Keratinocyte (primary cell): Measurements from ENCODE around the gene ZNF888.

Experiments used
- EZH2 ChIP-seq: IDR thresholded peaks from one replicate; pipeline ENCODE4 v1.6.1; 2012; ENCODE audit warnings: inconsistent platforms, mild to moderate bottlenecking, low read length, moderate library complexity
- TF ChIP-seq, protein P1 (sequence below), 3 experiments: IDR thresholded peaks in 1 of 3; conservative IDR thresholded peaks in 1 of 3; optimal IDR thresholded peaks in 1 of 3; 2 replicates in 2 of 3; 3 replicates in 1 of 3; pipeline versions ENCODE3 to v1.5.1; 2011; ENCODE audit warnings: low read length in 3 of 3, mild to moderate bottlenecking in 3 of 3, moderate library complexity in 2 of 3, control low read depth in 1 of 3, inconsistent platforms in 1 of 3; ENCODE audit not compliant: insufficient read depth in 2 of 3; ENCODE audit errors: extremely low read depth in 1 of 3

DNA sequence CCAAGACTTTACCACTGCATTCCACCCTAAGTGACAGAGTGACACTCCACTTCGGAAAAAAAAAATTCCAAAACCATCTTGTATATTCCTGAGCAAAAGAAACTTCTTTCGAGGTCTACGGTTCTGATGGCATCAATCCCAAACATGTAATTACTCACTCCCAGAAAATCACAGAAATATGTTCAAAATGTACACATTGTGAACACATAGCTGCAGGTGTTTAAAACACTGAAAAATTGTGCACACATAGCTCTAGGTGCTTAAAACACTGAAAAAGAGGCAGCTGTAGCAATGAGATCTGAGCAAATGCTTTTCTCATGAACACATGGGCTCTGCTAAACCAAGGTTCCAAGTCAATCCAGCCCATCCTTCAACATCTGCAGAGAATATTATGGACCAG, 51.8 kb downstream of the ZNF888 start:
- TF ChIP-seq, protein P1, sequence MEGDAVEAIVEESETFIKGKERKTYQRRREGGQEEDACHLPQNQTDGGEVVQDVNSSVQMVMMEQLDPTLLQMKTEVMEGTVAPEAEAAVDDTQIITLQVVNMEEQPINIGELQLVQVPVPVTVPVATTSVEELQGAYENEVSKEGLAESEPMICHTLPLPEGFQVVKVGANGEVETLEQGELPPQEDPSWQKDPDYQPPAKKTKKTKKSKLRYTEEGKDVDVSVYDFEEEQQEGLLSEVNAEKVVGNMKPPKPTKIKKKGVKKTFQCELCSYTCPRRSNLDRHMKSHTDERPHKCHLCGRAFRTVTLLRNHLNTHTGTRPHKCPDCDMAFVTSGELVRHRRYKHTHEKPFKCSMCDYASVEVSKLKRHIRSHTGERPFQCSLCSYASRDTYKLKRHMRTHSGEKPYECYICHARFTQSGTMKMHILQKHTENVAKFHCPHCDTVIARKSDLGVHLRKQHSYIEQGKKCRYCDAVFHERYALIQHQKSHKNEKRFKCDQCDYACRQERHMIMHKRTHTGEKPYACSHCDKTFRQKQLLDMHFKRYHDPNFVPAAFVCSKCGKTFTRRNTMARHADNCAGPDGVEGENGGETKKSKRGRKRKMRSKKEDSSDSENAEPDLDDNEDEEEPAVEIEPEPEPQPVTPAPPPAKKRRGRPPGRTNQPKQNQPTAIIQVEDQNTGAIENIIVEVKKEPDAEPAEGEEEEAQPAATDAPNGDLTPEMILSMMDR (optimal IDR thresholded peaks at IDR 0.05 in 1 of 3, IDR thresholded peaks at IDR 0.05 in 1 of 3, conservative IDR thresholded peaks at IDR 0.05 in 1 of 3; ENCODE audit: extremely low read depth in 1 of 3, insufficient read depth in 2 of 3, low read length in 3 of 3), result no peak
- TF ChIP-seq EZH2, result no peak
